ENCODE data around the gene C12orf57.

C12orf57 gene

DNA sequence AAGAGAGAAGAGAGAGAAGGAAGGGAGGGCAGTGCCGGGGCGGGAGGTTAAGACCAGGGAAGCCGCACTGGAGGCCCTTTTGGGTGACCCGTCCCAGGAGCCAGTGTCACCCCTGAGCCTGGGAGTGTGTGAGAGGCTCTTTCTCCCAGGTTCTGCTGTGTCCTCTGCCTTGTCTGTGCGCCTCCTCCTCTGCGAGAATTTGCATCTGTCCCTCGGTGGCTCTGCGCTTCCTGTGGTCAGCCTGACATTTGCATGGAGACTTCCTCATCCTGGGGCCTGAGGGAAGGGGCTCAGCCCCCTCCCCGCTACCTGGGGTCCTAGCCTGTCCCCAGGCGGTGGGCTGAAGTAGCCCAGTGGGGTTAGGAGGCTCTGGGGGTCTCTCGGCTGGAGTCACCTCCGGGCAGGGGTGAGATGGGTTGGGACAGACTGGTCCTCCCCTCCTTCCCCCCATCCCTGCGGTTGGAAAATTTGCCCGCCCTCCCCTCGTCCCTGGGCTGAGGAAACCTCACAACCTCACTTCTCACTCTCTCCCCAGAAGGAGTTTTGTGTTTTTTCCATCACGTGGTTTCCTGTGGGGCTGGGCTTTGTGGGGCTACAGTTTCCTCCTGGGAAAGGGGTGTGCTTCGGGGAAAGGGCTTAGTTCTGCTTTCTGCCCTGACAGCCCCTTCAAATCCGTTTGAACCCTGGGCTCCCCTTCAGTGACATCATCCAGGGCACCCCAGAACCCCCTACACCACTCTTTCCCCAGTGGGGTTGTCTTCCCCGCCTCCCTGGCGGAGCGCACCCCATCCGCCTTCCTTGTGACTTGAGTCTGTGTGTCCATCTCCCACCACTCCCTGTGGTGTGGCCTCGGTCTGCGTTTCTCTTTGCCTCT is 9.9 kb downstream of the C12orf57 start:
- DNase-seq (ENCODE audit: low spot score), result no peak

DNA sequence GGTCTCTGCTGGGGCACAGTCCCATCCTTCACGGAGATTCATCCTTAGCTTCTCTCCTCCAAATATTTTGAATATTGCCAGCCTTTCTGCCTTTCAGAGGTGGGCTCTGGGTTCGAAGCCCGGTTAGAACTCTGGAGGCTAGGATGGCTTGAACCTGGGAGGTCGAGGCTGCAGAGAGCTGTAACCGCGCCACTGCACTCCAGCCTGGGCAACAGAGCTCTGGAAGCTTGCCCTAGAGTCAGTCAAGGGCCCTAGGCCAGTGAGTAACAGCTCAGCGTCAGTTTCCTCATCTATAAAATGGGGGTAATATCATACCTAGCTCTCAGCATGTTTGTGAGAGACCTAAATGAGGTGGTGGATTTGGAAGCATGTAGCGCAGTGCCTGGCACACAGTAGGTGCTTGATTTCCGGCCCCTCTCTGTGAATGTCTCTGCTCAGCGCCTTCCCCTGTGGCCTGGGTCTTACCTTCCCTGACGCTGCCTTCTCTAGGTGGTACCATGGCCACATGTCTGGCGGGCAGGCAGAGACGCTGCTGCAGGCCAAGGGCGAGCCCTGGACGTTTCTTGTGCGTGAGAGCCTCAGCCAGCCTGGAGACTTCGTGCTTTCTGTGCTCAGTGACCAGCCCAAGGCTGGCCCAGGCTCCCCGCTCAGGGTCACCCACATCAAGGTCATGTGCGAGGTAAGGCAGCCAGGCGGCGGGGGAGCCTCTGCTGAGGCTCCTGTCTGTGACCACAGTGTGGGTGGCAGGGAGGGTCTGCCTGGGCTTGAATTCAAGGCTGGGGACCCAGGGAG is 10.7 kb downstream of the C12orf57 start:
- DNase-seq (ENCODE audit: low spot score), result no peak

DNA sequence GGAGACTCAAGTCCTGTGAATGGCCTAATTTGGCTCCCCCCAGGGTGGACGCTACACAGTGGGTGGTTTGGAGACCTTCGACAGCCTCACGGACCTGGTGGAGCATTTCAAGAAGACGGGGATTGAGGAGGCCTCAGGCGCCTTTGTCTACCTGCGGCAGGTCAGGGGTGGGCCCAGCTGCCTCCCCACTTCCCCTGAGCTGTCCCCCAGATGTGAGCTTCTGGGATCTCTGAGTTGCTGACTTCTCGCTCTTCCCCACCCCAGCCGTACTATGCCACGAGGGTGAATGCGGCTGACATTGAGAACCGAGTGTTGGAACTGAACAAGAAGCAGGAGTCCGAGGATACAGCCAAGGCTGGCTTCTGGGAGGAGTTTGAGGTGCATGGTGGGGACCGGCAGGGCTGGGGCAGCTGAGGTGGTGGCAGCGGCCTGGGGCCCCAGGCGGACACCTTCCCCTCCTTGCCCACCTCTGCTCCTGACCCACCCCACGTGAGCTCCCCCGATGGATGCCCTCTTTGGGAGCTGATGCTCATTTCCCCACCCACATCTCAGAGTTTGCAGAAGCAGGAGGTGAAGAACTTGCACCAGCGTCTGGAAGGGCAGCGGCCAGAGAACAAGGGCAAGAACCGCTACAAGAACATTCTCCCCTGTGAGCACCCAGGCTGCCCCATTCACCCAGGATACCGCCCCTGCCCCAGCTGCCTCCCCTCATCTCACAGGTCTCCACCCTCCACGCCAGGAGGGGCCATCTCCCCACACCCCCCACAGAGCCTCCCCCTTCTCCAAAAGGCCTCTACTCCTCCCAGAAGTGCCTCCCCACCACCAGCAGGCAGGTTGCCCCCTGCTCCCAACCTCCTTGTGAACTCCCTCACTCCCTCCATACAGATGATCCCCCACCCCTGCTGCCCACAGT is 11.5 kb downstream of the C12orf57 start:
- DNase-seq (ENCODE audit: low spot score), result no peak

DNA sequence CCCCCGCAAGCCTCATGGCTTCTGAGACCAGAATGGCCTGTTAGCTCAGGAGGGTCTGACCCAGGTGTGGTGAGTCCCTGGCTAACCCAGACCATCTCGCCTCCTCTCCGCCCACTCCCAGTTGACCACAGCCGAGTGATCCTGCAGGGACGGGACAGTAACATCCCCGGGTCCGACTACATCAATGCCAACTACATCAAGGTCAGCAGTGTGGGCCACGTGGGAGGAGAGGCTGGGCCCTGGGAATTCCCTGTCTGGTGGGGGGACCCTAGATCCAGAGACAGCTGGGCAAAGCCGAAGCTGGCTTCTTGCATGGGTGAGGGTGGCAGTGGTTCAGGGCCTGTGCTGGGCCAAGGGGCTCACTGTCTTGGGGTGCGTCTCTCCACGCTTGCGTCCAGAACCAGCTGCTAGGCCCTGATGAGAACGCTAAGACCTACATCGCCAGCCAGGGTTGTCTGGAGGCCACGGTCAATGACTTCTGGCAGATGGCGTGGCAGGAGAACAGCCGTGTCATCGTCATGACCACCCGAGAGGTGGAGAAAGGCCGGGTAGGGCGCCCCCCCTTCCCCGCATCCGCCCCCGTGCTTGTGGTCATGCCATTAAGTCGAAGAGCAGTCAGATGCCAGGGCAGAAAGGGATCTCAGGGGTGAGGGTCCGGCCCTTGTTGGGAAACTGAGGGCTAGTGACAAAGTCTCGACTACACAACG is 12.4 kb downstream of the C12orf57 start:
- no peak for DNase-seq (ENCODE audit: low spot score)

DNA sequence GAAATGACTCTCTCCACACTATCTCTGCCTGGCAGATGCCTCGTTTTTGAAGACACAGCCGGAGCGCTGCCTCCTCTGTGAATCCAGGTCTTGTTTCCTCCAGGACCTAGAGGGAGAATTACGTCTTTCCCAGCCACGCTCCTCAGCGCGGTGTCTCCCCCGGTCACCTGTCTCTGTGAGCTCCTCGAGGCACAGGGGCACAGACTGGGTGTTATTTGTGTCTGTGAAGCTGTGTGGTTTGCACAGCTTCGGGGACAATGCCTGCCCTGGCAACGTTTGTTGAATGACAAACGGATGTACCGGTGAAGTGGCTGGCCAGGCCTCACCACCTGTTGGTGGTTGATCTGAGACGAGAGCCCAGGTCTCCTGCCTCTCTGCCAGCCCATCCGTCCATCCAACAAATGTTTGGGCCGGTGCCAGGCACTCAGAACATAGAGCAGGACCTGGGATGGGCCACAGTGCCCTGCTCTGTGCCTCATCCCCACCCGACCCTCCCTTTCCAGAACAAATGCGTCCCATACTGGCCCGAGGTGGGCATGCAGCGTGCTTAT is 13.4 kb downstream of the C12orf57 start:
- DNase-seq (ENCODE audit: low spot score), result no peak

GRCh38 chr12:6957741-6958608 is 14.2 kb downstream of the C12orf57 start:
- no peak for DNase-seq (ENCODE audit: low spot score)

- DNase-seq (ENCODE audit: low spot score), result no peak
Observed at GRCh38 chr12:6958609-6959057, 14.8 kb downstream of the C12orf57 start.

DNA sequence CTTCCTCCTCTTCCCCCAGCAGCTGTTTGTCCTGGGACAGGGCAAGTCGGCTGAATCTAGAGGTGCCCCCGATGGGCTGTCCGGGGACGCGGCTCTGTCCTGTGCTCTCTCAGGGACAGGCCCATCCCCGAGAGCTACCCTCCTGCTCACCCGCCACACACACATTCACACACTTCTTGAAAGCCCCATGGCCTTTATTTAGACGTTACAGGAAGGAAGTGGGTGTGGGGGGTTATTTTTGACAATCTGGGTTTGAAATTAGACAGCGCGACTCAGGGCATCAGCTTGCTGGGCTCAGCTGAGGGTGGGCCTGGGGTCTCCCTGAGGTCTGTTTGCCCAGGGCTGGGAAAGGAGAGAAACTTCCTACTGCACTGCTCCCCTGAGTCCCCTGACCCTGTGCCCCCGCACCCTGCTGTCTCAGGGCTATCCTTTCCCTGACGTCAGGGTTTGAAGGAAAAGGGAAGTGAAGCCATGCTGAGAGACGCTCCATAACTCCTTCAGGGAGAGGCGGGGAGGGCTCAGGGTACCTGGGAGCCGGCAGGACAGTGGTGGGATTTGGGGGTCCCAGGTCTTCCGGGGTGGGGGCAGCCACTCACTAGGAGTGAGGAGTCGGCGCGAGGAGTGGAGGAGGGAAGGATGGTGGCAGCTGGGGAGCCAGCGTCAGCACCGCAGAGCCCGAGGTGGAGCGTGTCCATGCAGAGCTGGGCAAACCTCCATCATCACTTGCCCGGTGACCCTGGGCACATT is 15.4 kb downstream of the C12orf57 start:
- no peak for DNase-seq (ENCODE audit: low spot score)

DNA sequence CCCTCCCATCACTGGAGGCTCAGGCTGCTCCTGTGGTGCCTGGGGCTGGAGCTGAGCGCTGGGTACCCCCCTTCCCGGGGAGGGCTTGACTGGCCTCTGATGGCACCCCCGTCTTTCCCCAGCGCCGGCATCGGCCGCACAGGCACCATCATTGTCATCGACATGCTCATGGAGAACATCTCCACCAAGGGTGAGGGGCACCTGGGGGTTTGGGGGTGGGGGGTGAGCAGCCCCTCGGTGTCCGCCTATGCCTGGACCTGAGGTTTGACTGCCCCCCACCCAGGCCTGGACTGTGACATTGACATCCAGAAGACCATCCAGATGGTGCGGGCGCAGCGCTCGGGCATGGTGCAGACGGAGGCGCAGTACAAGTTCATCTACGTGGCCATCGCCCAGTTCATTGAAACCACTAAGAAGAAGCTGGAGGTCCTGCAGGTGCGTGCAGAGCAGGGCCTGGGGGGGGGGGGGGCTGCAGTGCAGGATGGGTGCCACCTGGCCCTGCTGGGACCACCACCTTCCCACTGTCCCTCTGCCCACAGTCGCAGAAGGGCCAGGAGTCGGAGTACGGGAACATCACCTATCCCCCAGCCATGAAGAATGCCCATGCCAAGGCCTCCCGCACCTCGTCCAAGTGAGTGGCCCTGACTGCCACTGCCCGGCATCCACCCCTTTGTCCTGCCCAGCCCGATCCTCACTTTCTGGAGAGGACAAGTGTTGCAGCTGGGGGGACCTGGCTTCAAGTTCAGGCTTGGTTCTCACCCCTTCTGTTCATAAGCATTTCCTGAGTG is 16.2 kb downstream of the C12orf57 start:
- DNase-seq (ENCODE audit: low spot score), result no peak

DNA sequence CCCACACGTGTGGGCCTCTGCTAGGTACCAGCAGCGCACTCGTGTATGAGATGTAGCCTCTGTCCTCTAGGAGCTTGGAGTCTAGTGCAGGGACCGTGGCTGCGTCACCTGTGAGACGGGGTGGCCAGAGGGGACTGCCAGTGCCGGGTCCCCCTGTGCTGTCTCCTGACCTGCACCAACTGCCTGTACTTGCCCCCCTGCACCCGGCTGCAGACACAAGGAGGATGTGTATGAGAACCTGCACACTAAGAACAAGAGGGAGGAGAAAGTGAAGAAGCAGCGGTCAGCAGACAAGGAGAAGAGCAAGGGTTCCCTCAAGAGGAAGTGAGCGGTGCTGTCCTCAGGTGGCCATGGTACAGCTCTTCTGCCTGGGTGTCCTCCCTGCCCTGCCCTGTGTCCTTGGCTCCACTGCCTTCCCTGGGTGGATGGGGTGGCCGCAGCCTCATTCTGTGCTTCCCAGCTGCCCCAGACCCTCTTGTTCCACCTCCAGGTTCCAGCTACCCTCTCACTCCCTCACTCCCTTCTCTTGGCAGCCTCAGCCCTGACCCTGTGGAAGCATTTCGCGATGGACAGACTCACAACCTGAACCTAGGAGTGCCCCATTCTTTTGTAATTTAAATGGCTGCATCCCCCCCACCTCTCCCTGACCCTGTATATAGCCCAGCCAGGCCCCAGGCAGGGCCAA is 16.9 kb downstream of the C12orf57 start:
- DNase-seq (ENCODE audit: low spot score), result no peak

DNA sequence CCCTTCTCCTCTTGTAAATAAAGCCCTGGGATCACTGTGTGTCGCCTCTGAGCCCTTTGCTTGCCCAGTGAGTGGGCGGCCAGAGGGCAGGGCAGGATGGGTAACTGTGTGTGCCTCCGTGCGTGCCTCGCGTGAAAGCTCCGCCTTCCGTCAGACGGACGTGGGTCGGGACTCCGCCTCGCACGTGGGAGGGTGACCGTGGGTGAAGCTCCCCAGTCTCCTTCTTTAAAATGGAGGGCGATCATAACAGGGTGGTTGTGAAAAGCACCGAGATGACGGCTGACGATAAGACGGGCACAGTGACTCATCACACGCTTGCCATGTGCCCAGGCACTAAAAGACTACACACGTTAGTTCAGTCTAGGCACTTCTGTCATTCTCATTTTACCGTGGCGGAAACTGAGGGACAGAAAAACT is 17.5 kb downstream of the C12orf57 start:
- no peak for DNase-seq (ENCODE audit: low spot score)

GRCh38 chr12:6961695-6962284 is 18.0 kb downstream of the C12orf57 start:
- DNase-seq (ENCODE audit: low spot score), result no peak

- no peak for DNase-seq (ENCODE audit: low spot score)
Observed at GRCh38 chr12:6962285-6963015, 18.6 kb downstream of the C12orf57 start.

DNA sequence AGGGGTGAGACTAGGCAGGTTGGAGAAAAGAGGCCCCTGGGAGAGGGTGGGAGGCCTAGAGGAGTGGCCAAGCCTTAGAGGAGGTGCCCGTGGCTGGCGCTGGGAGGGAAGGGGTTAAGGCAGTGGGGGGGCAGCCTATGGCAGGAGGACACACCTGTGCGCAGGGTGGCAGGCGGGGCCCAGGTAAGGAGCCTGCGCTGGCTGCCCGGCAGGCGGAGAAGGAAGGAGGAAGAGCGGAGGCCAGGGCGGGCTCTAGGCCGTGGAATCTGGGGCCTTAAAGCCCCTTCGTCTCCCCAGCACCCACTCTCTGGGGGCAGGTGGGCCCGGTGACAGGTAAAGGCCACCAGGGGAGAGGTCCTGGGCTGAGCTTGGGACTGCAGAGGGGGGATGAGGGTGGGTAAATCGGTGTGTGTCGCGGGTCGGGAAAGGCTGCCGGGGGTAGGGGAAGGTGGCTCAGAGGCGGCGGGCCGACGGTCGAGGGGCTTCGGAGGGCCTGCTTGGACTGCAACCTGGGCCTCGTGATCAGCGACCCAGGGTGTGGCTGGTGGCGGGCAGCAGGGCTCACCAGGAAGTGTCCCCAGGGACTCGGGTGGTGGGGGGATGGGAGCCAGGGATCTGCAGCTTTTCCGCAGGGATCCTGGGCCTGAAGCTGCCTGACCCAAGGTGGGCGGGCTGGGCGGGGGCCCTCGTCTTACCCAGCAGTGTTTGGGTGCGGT is 19.4 kb downstream of the C12orf57 start:
- DNase-seq (ENCODE audit: low spot score), result no peak

DNA sequence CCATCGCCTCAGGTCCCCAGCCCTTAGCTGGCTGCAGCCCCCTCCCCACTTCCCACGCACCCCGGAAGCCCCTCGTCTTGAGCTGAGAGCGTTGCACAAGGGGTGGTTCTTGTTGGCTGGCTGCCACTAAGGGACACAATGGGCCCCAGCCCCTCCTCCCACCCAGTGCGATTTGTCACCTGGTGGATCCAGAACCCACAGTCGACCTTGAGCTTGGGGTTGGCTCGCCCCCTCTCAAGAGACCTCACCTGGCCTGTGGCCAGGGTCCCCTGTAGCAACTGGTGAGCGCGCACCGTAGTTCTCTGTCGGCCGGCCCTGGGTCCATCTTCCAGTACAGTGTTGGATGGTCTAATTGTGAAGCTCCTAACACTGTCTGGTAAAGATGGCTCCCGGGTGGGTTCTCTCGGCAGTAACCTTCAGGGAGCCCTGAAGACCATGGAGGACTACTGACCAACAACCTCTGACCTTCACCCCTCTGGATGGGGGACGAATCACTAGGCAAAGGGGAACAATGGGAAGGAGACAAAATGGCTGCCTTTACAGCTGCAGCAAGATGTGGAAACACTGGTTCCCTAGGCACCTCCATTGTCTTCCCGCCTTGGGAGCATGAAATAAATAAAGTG is 20.1 kb downstream of the C12orf57 start:
- DNase-seq (ENCODE audit: low spot score), result no peak

DNA sequence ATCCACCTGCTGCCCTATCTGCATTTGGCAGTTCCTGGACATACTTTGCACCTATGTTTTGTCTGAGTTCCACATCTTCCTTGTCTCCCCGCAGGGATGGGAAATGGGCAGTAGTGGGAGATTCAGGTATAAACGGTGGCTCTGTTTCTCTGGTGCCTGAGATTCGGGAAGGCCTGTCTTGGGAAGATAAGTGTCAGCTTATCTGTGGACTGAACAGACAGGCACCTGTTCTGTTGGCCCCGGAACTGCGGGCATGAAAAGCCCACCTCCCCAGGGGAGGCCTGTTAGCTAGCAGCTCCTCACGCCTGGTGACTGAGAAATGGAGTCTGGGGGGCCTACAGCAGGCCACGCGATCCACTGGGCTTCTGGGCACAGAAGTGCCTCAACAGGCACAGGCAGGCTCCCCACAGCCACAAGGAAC is 20.8 kb downstream of the C12orf57 start:
- DNase-seq (ENCODE audit: low spot score), result no peak
